Prostate gland (tissue), 2 donors: Measurements from ENCODE around the gene CDC42BPA.

Experiments
- POLR2AphosphoS5 ChIP-seq: sonication (generic); formaldehyde crosslinking; IDR thresholded peaks from one replicate; pipeline ENCODE4 v1.6.1; 2017; ENCODE audit warnings: antibody characterized with exemption
- TF ChIP-seq, protein P1 (sequence below), 4 experiments: fragments of 200-600 bp in 2 of 4; fragments of 450-650 bp in 2 of 4; sonication (generic) in 2 of 4; IDR thresholded peaks; 1 replicate in 3 of 4; 2 replicates in 1 of 4; pipeline ENCODE4 v1.5.1; 2016 to 2019; ENCODE audit warnings: antibody characterized with exemption in 4 of 4, mild to moderate bottlenecking in 2 of 4, moderate library complexity in 2 of 4

DNA sequence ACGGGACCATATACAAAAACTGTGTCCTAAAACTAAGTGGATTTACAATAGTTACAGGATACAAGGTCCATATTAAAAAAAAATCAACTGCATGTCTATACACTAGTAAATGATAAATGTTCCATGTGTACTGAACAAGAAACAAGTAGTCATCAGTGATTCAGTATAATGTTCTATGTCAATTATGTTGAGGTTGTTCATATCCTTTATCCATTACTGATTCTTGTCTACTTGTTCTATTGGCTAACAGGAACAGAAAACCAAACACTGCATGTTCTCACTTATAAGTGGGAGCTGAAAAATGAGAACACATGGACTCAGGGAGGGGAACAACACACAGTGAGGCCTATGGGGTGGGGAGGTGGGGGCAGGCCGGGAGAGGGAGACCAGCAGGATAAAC, 90.5 kb downstream of the CDC42BPA start:
- TF ChIP-seq, protein P1, sequence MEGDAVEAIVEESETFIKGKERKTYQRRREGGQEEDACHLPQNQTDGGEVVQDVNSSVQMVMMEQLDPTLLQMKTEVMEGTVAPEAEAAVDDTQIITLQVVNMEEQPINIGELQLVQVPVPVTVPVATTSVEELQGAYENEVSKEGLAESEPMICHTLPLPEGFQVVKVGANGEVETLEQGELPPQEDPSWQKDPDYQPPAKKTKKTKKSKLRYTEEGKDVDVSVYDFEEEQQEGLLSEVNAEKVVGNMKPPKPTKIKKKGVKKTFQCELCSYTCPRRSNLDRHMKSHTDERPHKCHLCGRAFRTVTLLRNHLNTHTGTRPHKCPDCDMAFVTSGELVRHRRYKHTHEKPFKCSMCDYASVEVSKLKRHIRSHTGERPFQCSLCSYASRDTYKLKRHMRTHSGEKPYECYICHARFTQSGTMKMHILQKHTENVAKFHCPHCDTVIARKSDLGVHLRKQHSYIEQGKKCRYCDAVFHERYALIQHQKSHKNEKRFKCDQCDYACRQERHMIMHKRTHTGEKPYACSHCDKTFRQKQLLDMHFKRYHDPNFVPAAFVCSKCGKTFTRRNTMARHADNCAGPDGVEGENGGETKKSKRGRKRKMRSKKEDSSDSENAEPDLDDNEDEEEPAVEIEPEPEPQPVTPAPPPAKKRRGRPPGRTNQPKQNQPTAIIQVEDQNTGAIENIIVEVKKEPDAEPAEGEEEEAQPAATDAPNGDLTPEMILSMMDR (IDR thresholded peaks at IDR 0.05): no peak
- TF ChIP-seq POLR2AphosphoS5: no peak
